Effector CD8-positive, alpha-beta T cell (primary cell): ENCODE measurements around the gene ITCH.

Experiments used
- DNase-seq: peaks from one replicate; lab custom pipeline; 2025; lab: John Stamatoyannopoulos, UW

Gene ITCH

GRCh38 chr20:34530342-34530741 lies 167.3 kb downstream of the ITCH start:
- no peak for DNase-seq

- DNase-seq, result no peak
These were observed 168.7 kb downstream of the ITCH start for GRCh38 chr20:34531608-34532265.

- DNase-seq, result no peak
These were observed 169.2 kb downstream of the ITCH start for GRCh38 chr20:34532320-34532719.

- DNase-seq, result no peak
These were observed 169.7 kb downstream of the ITCH start for GRCh38 chr20:34532756-34533155.

- no peak for DNase-seq
These were observed 171.5 kb downstream of the ITCH start for GRCh38 chr20:34534391-34535165.

- DNase-seq, result no peak
These were observed 172.3 kb downstream of the ITCH start for GRCh38 chr20:34535301-34535840.

GRCh38 chr20:34535857-34536256 lies 172.8 kb downstream of the ITCH start:
- DNase-seq, result no peak

GRCh38 chr20:34536798-34537394 lies 173.8 kb downstream of the ITCH start:
- no peak for DNase-seq

GRCh38 chr20:34537651-34538050 lies 174.6 kb downstream of the ITCH start:
- no peak for DNase-seq

GRCh38 chr20:34538671-34539123 lies 175.6 kb downstream of the ITCH start:
- DNase-seq, result peak; percentile 18

GRCh38 chr20:34539756-34540155 lies 176.7 kb downstream of the ITCH start:
- no peak for DNase-seq

GRCh38 chr20:34540596-34541263 lies 177.7 kb downstream of the ITCH start:
- DNase-seq, result no peak

- DNase-seq, result no peak
These were observed 178.3 kb downstream of the ITCH start for GRCh38 chr20:34541264-34541901.

- DNase-seq, result no peak
These were observed 178.8 kb downstream of the ITCH start for GRCh38 chr20:34541917-34542316.

GRCh38 chr20:34542439-34542838 lies 179.4 kb downstream of the ITCH start:
- no peak for DNase-seq

GRCh38 chr20:34543463-34544056 lies 180.5 kb downstream of the ITCH start:
- DNase-seq, result no peak

GRCh38 chr20:34544109-34544796 lies 181.2 kb downstream of the ITCH start:
- peak; percentile 8 for DNase-seq

- DNase-seq, result no peak
These were observed 183.7 kb downstream of the ITCH start for GRCh38 chr20:34546751-34547181.

- DNase-seq, result no peak
These were observed 185.0 kb downstream of the ITCH start for GRCh38 chr20:34547844-34548613.
